K562 (cell line): ENCODE results near the gene DLGAP5. TPM values are rescaled to one million over a fixed set of nuclear protein-coding genes. Genes with fewer than 3 reads are reported as not detected.

Experiments used
- CBFB ChIP-seq: sonication (generic); formaldehyde crosslinking; IDR thresholded peaks from 2 replicates; pipeline ENCODE4 v1.4.0; 2020; ENCODE audit warnings: mild to moderate bottlenecking, missing genetic modification reagents
- CREB5 ChIP-seq: fragments of 250-450 bp; sonication (Bioruptor Pico); IDR thresholded peaks from 2 replicates; pipeline ENCODE4 v1.5.0; 2020; ENCODE audit warnings: mild to moderate bottlenecking
- E2F3 ChIP-seq: fragments of 250-450 bp; sonication (Bioruptor Pico); IDR thresholded peaks from 2 replicates; pipeline ENCODE4 v1.4.0; 2020; ENCODE audit warnings: mild to moderate bottlenecking
- HDAC6 ChIP-seq: IDR thresholded peaks from 2 replicates; pipeline ENCODE4 v1.6.1; 2012; ENCODE audit warnings: low read depth, mild to moderate bottlenecking, control low read depth, inconsistent platforms, low read length, moderate library complexity
- MAFG ChIP-seq: fragments of 450-650 bp; conservative IDR thresholded peaks from 2 replicates; pipeline ENCODE4 v1.6.1; 2016; ENCODE audit warnings: missing genetic modification characterization, missing compliant biosample characterization
- MAX ChIP-seq: sonication (generic); formaldehyde crosslinking; IDR thresholded peaks from 2 replicates; pipeline ENCODE4 v1.9.0; 2022; ENCODE audit warnings: mild to moderate bottlenecking, missing genetic modification reagents
- MEF2D ChIP-seq: conservative IDR thresholded peaks from 2 replicates; pipeline ENCODE4 v1.6.1; 2016; ENCODE audit warnings: low read depth, missing genetic modification characterization, missing compliant biosample characterization
- MYC ChIP-seq, 2 experiments: fragments of 250-450 bp in 1 of 2; sonication (Bioruptor Pico) in 1 of 2; IDR thresholded peaks; 2 replicates each; pipeline versions ENCODE4 v1.5.1 to v1.6.1; 2012 to 2021; ENCODE audit warnings: low read depth in 2 of 2, borderline replicate concordance in 1 of 2, improper control_type of control experiment in 1 of 2, low read length in 1 of 2, mild to moderate bottlenecking in 1 of 2, moderate library complexity in 1 of 2
- ZBTB12 ChIP-seq: fragments of 250-450 bp; sonication (Bioruptor Pico); IDR thresholded peaks from 2 replicates; pipeline ENCODE4 v1.4.0; 2020
- ZBTB40 ChIP-seq, 2 experiments: fragments of 450-650 bp in 1 of 2; sonication (generic) in 1 of 2; formaldehyde crosslinking in 1 of 2; IDR thresholded peaks; 2 replicates each; pipeline versions ENCODE4 v1.7.1 to v1.9.0; 2016 to 2022; ENCODE audit warnings: inconsistent platforms in 1 of 2, mild to moderate bottlenecking in 1 of 2, missing genetic modification reagents in 1 of 2
- ZFPM2 ChIP-seq: fragments of 250-450 bp; sonication (Bioruptor Pico); IDR thresholded peaks from 2 replicates; pipeline ENCODE4 v1.5.1; 2022; ENCODE audit warnings: mild to moderate bottlenecking
- ZNF77 ChIP-seq: fragments of 250-450 bp; sonication (Bioruptor Pico); IDR thresholded peaks from 2 replicates; pipeline ENCODE4 v1.5.0; 2020
- polyA plus RNA-seq, 8 experiments: library from polyadenylated mRNA; depleted of rRNA in 4 of 8; stranded (reverse) in 5 of 8; unstranded in 3 of 8; fragments of >200 nt; fragmentation: Nextera tagmentation in 2 of 8; fragmentation: Illumina TruSeq in 1 of 8; extraction: Ambion mirVana in 2 of 8; extraction: Trizol in 1 of 8; gene quantifications; 2 replicates each; pipeline versions ENCODE4 v1.2.1 to v1.2.3, GENCODE V29; 2011 to 2014; ENCODE audit warnings: inconsistent platforms in 1 of 8, missing spikeins in 1 of 8
- total RNA-seq, 7 experiments: library from RNA; depleted of rRNA in 6 of 7; stranded (reverse); fragments of >200 nt in 6 of 7; fragmentation: Illumina TruSeq in 2 of 7; extraction: Trizol in 2 of 7; gene quantifications; 2 replicates each; pipeline versions ENCODE4 v1.2.1 to v1.2.3, GENCODE V29; 2011 to 2021; ENCODE audit warnings: low replicate concordance in 1 of 7

DLGAP5 gene
- total and polyA plus RNA-seq, 9 of the 15 experiments (the other 6 are each of a cell fraction or from before 2014, with no cell fraction given), result 39.1 to 80.0 (median 59.9) TPM

- TF ChIP-seq ZBTB40 (IDR thresholded peaks at IDR 0.05), result peak; percentile 90
- TF ChIP-seq ZBTB40 (CRISPR knock-in tag; IDR thresholded peaks at IDR 0.05), result no peak
- TF ChIP-seq MEF2D, result no peak
- TF ChIP-seq ZBTB12 (CRISPR knock-in tag), result no peak
- no peak for TF ChIP-seq CREB5 (CRISPR knock-in tag)
- TF ChIP-seq MAFG, result no peak
- 0 out of 2 replicates have a peak, but pooled peaks have one; percentile 18 for TF ChIP-seq MAX (CRISPR knock-in tag)
- TF ChIP-seq E2F3 (CRISPR knock-in tag), result no peak
- no peak for TF ChIP-seq ZNF77 (CRISPR knock-in tag)
- TF ChIP-seq HDAC6, result no peak
- no peak for TF ChIP-seq CBFB (CRISPR knock-in tag)
- no peak for TF ChIP-seq MYC (IDR thresholded peaks at IDR 0.05; ENCODE audit: low read depth, low read length)
- TF ChIP-seq MYC (CRISPR knock-in tag; IDR thresholded peaks at IDR 0.05; ENCODE audit: borderline replicate concordance, low read depth), result no peak
- no peak for TF ChIP-seq ZFPM2
Measured at GRCh38 chr14:55191203-55192053, at the start of gene DLGAP5 (continued).
